Activated CD4-positive, CD25-positive, alpha-beta regulatory T cell treated with anti-CD3 and anti-CD28 coated beads, Interleukin-2, amount 50 U/mL, for 24 hours (primary cell): ENCODE measurements around the gene PTTG1.
A peak's percentile ranks its signal among the peaks of the same experiment; 100 is the strongest.

Source experiments
- ATAC-seq, 2 donors: fragments of 150-1000 bp; cut with Tn5 transposase; one replicate each; pipeline ENCODE4 v1.10.0; 2021; ENCODE audit warnings: mild to moderate bottlenecking in 1 of 2, moderate library complexity in 1 of 2

The PTTG1 gene

DNA sequence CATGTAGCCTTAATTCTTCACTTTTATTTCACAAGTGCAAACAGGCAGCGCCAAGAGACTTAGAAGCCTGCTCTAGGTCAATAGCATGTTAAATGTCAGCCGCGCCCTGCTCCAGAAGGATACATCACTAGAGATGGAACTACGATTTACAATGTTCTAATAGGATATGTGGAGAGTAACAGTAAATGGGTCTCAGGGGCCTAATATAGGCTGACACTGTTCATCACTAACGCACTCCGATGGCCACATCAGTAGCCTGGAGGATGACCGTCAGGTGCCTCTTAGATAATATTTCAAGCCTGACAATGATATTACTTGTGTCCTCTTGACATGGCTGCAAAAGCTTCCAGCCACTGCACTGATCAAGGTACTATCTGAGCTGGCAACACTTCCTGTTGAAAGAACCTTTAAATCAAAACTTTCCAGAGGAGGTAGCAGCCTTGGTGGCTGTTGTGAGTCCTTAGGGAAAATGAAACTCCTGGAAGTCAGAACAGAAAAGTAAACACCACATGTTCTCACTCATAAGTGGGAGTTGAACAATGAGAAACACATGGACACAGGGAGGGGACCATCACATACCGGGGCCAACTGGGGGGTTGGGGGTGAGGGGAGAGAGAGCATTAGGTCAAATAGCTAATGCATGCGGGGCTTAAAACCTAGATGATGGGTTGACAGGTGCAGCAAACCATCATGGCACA lies 35.0 kb downstream of the PTTG1 start:
- ATAC-seq = no peak

DNA sequence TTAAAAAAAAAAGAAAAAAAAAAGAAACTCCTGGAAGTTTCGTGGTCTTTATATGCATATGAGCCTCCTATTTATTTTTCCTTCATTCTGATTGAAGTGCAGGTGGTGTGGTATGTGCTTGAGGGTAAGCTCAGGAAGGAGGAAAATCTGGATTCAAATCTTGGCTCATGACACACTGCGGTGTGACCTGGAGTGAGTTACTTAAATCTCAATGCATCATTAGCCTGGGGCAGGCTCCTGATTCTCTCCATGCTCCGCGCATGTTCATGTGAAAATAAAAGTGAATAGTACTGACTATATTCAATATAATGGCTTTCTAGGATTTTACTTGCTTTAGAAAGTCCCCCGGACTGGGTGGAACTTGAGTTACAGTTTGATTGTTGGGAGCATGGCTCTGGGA lies 35.6 kb downstream of the PTTG1 start:
- ATAC-seq = no peak

DNA sequence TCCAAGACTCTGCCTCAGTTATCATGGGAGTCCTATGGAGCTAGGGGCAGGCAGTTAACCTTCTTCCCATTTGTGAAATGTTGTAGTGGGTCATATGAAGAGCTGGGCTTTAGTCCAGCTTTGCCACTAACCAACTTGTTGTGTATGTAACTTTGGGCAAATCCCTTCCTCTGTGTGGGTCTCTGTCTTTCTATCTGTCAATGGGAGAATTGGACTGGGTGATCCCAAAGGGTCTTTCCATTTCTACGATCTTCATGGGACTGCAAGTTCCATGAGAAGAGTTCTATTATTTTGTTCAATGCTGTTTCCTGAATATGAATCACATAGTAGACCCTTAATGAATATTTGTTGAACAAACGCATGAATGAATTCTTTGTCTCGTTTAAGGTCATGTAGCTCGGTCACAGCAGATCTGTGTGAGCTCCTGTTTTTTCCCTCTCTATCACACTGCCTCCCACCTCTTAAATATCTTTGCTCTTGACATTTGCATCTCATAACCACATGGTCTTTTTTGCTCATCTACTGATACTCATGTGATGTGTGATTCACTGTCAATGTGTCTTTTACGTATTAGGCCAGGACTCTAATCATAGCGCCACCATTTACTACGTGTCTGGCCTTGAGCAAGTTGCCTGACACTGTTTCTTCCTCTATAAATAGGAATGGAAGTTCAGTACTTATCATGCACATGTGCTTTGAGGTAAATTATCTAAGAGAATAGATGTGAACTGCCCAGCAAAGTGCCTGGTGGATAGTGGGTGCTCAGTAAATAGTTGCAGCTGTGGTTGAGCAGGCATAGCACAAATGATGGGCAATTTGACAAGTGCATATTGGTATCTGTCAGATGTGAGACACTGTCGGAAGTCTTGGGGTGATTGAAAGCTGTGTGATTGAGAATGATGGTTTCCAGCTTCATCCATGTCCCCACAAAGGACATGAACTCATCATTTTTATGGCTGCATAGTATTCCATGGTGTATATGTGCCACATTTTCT lies 37.4 kb downstream of the PTTG1 start:
- ATAC-seq = peak; percentile 94 to 97

DNA sequence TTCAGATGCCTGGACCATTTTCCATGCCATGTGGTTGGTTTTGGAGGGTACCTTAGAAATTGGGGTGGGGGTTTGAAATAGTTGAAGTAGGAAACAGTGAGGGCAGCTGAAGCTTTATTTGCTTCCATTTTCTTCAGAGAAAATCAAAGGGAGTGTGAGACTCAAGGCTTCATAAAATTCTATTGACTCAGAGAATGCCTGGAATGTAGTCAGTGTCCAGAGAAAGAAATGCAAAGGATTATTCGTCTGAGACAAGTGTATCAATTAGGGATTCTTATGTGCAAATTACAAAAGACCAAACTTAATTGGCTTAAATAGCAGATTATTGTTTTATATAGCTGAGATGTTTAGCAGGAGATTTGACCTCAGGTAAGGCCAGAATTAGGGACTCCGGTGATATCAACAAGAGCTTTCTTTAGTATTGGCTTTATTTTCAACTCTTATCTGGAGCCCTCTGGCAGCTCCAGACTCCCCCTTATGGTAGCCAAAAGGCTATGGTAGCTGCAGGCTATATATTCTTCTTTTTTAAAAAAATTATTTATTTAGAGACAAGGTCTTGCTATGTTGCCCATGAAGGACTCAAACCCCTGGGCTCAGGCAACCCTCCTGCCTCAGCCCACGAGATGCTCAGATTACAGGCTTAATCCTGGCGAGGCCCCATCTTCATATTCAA lies 38.9 kb downstream of the PTTG1 start:
- no peak for ATAC-seq

DNA sequence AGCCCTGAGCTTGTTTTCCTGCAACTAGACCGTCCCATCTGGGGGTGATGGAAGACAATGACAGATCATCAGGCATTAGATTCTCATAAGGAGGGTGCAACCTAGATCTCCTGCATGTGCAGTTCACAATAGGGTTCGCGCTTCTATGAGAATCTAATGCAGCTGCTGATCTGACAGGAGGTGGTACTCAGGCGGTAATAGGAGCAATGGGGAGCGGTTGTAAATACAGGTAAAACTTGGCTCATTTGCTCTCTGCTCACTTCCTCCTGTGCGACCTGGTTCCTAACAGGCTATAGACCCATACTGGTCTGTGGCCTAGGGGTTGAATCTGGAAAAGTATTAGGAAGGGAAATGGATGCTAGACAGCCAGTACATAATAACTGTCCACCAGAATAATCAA lies 39.7 kb downstream of the PTTG1 start:
- no peak for ATAC-seq

DNA sequence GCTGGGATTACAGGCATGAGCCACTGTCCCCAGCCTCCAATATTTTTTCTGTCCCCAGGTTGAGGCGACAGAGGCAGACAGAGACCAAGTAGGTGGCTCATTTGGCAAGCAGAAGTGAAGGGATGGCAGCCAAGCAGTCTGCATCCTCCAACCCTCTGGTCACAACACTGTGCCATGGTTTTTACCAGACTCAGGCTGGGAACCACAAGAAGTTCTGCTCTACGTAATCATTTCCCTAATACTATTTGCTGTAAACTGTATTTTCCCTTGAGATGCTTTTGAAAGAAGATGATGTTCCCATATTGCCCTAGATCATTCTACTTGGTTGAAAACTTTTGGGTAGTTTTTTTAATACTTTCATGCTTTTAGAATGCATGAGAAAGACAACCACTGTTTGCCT lies 40.5 kb downstream of the PTTG1 start:
- ATAC-seq = no peak

DNA sequence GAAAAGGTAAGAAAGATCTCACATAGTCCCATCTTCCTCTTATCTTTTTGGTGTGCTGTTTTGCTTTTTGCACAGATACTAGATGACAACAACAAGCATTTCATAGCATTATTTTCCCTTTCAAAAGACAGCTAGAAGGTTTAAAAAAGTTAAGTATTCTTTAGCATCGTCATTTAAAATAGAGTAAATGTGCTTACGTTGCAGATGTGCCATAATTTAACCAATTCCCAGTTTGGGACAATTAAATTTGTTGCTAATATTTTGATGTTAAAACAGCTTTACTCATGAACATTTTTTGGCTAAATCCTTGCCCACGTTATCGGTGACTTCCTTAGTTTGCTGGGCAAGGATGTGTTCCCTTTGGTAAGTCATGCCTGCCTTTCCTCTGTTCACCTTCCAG lies 41.6 kb downstream of the PTTG1 start:
- ATAC-seq = no peak

DNA sequence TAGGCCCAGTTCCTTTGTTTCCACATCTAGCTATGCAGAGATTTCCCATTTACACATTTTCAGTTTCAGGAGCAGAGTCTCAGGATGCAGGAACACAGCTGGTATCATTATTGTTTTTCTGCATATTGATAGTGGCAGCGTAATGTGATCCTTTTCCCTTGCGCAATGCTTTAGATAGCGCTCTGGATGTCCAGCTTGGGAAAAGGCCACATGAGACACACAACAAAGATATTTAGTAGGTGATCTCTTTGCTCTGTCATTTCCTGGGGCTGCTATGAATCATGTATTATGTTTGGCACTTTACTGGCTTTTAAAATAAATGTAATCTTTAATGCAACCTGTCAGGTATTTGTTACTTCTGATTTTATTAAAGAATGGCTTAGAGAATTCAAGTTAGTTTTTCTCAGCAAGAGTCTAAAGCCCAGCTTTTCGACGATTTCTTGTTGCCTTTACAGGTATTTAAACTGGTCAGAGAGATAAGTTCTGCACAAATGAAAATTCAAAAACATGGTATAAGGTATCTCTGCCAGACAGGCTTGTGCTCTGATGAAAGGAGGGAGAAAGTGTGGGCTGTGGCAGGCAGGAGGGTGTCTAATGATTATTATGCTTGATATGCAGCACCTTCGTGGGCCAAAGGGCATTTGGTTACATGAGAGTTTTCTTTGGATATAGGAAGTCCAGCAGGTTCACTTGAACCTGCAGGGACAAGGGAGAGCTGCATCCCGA lies 42.2 kb downstream of the PTTG1 start:
- no peak for ATAC-seq

DNA sequence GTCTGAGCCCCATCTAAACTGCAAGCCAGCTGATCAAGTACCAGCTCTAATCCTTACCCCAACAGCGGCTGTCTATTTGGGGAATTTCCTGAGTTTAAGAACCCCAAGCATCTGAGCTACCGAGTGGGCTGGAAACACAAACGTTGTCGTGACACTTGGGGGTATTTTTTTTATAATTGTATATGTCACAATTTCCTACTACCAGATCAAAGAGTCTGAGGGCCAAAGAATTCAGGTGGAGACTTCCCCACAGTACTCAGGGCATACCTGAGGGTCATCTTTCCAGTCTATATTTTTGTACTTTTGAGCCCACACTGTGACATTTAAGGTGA lies 42.8 kb downstream of the PTTG1 start:
- ATAC-seq = peak in 1 of 2 donors; percentile 6

DNA sequence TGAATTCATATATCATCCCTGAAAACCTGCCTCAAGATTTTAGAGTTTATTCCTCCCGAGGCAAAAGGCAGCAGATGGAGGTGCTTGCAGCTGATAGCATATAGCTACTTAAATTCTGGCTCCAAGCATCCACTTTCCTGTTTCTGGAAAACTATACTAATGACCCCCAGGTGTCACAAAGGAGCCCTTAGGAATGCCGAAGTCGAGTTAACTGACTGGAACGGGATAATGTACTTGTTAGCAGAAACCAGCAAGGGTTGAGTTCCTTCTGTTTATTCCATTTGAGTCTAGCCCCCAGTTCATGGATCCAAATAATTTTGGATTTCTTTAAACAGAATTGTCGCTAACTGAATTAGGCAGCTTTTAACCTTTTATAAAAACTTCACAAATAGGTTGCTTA lies 44.5 kb downstream of the PTTG1 start:
- ATAC-seq = no peak

DNA sequence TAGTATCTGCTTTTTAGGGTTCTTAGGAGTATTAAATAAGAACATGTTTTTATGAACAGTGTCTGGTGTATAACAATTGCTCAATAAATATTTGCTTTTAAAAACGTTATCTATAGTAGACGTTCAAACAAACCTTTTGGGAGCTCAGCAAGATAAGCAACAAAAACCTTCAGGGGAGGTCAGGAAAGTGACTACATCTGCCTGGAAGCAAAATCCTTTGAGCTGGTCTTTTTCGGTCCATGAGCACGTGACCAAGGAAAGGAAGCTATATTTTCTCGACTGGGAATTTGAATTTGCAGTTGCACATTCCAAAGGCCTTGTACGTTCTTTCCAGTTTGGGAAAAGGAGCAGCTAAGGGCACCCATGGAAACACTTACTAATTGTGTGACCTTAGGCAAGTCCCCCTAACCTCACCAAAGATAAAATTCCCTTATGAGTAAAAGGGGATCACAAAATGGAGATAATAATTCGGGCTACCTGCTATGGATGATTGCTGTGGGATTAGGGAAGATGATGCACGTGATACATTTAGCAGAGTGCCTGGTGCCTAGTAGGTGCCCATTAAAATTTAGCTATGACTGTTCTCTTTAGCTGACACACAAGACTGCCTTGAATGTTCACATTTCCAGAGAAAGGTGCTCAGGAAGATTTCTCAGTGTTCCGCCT lies 45.4 kb downstream of the PTTG1 start:
- peak; percentile 2 to 11 for ATAC-seq

DNA sequence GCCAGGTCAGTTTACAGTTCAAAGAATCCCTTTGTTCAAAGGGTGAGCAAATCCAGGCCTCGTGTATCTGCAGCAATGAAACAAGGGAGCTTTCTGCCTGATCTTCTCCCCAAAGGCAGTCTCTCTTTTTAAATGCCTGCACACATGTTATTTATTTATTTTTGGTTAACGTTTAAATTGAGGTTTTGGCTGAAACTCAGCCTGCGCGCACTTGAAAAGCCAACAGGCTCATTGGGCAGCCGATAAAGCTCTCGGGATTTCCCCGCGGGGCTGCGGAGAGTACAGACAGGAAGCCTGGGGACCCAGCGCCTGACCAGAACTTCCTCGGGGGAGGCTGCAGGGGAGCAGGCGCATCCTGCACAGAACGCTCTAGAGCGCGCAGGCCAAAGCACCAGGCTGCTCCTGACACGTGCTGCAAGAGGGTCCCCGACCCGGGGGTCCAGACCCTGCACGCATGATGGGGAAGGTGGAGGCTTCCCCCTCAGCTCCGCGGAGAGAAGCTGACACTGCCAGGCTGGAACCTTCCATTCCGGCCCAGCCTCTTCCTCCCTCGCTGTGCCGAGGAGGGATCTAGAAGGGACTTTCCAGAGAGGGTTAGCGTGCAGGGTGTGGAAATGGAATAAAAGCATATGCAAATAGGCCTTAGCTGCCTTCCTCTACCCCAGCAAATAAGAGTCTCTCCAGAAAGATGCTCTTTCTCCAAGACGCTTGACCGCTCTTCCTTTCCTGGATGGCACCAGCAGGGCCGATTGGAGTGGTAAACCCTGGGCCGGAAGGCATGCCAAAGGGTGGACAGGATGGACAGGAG lies 46.1 kb downstream of the PTTG1 start:
- ATAC-seq = peak; percentile 80 to 81

DNA sequence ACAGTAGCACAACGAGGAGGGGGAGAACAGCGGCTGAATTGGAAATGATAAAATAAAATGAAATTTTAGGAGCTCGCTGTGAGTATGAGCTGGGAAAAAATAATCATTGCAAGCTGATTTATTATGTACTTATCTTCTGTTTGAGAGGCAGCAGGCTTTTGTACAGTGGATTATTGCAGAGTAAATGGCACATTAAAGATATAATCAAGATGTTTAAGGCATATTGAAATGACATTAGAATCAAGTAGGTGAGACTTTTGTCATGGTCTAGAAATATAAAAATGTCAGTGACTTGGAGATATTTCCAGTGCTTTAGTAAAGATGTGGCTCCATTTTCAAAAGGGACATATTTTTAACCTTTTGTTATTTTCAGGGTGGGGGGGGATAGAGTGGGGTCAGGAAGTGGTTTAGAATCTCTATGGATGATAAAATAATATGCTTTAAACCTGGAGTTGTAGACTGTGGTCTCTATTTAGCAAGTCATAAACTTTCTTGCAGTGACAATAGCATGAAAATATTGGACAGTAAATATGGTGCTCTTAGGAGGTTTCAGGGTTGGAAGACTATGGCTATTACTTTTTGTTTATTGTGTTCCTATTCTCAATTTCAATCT lies 46.8 kb downstream of the PTTG1 start:
- no peak for ATAC-seq

DNA sequence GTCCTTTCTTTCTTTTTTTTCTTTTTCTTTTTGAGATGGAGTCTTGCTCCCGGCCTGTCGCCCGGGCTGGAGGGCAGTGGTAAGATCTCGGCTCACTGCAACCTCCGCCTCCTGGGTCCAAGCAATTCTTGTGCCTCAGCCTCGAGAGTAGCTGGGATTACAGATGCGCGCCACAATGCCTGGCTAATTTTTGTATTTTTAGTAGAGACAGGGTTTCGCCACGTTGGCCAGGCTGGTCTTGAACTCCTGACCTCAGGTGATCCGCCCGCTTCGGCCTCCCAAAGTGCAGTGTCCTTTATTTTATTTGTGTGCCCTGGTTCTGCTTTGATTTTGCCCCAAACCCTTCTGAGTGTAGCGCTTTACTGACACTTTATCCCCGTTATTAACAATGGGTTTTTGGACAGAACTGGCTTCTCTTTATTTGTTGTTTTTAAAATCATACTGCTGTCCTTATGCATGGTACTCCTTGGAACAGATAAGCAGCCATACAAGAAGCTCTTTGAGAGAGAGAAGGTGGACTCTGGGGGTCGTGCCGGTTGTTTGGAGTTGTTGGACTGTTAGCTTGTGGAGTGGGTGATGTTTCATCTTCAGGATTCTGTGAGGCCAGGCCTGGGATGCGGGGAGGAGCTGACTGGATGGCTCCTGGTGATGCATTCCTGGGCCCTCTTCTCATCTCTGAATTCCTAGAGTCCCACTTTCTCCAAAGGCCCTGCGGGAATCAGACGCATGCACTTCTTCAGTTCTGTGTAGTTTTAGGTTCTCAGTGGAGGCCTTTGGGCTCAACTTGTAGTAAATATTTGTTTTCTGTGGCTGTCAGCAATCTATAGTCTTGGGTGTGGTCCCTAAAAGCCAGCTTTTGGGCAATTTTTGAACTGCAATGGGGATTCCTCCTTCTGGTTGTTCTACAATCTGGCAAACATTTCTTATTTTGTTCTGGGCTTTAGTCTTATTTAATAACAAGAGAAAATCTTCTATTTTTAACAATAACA lies 47.8 kb downstream of the PTTG1 start:
- ATAC-seq = no peak

DNA sequence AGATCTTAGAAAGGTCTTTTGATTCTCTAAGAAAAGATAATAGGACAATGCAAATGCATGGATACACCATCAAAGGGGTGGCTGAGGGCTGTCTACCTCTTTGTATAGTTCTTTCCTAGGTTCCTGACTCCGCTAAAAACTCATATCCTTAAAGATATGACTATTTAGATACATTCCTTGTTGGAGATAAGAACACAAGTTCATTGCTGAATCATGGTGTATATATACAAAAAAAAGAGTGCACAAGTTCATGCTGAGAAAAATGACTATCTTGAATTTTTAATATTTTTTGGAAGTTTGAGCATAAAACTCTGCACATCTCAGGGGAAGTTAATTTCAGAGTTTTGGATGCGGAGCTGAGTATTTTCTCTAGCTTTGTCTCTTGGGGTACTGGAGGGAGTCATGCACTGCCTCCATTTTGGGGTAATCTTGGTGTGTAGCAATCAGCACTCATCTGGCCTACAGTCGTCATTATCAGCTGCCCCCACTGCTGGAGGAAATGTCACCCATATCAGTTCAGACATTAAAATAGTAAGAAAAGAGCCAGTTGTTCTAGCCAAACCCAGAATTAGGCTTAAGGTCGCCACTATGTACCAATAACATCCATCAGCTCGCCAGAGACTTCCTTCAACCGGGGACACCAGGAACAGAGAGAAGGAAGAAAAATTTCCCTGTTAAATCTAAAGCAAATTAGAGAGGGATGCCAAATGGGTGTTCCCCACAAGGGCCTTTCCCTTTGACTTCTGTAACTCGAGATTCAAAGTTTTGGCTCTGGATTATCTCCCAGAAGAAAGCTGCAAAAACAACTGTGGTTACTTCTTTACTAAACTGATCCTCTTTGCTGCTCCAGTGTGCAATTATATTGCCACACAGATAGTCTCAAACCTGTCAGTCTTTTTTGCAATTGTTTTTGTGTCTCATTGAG lies 49.0 kb downstream of the PTTG1 start:
- ATAC-seq = peak; percentile 12 to 25

DNA sequence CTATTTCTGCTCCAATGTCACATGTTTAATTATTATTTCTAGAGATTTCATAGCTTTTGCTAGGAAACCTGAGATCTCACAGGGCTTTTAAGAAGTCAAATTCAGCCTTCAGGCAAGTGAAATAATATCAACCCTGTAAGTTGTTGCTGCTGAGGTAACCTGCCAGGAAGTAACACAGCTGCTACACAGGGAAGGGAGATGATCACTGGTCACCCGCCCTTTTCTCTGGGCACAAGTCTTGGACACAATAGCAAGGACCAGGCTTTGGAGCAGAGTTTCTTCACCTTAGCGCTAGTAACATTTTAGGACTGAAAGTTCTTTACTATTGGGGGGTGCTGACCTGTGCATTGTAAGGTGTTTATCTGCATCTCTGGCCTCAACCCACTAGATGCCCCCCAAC lies 50.1 kb downstream of the PTTG1 start:
- no peak for ATAC-seq

DNA sequence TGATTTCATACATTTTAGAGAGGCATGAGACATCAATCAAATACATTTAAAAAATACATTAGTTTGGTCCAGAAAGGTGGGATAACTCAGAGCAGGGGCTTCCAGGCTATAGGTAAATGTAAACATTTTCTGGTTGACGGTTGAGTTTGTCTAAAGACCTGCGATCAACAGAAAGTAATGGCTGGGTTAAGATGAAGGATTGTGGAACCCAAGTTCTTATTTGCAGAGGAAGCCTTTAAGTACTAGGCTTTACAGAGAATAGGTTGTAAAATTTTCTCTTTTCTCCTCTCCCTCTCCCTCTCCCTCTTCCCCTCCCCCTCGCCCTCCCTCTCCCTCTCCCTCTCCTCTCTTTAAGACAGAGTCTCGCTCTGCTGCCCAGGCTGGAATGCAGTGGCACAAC lies 50.8 kb downstream of the PTTG1 start:
- no peak for ATAC-seq

DNA sequence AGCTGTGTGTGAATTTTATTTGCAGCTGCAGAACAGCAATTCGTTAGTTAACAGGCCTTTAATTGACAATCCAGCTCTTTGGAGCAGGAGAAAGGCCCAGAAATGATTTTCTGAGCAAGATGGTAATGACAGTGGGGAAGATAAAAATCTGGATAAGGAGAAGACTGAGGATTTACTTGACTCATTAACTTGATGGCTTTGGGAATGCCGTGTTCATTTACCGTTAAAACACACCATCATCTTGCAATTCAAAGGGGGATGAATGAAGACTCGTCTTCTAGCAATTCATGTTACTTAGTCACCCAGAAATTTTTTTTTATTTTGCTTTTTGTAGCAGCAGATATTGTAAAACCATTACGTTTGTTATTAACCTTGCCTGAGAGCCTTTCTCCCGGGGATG lies 52.0 kb downstream of the PTTG1 start:
- no peak for ATAC-seq

DNA sequence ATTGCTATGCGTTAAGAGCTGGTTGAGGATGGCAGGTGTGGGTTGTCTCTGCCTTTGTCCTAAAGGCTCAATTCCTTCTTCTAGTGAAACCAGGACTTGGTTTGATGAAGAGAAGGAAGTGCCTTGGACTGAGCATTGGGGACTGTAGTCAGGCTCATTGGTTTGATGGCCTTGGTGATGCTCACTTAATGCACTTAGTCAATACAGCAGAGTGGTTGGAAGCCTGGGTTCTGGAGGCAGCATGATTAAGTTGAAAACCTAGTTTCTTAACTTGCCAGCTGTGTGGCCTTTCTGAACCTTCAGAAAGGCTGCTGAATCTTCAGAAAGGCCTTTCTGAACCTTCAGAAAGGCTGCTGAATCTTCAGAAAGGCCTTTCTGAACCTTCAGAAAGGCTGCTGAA lies 52.4 kb downstream of the PTTG1 start:
- peak; percentile 58 to 64 for ATAC-seq
